GM06990 (cell line): ENCODE results near the gene GSC2.

Experiments
- DNase-seq: peaks from one replicate; pipeline ENCODE4 v3.0.0-alpha.2; 2011; ENCODE audit not compliant: insufficient read length; ENCODE audit errors: extremely low read depth
- H3K27me3 ChIP-seq: replicated peaks from 2 replicates; pipeline ENCODE4 v1.6.0; 2011; ENCODE audit warnings: low read length; ENCODE audit not compliant: control insufficient read depth, insufficient read depth
- H3K36me3 ChIP-seq: 2 replicates; pipeline ENCODE4 v1.5.1; 2011; ENCODE audit warnings: low read length; ENCODE audit not compliant: control insufficient read depth, insufficient read depth
- H3K4me3 ChIP-seq: replicated peaks from 2 replicates; pipeline ENCODE4 v1.5.1; 2011; ENCODE audit warnings: low read depth, mild to moderate bottlenecking, control low read depth, low read length
- CTCF ChIP-seq: IDR thresholded peaks from 2 replicates; pipeline ENCODE4 v1.5.1; 2011; ENCODE audit warnings: low read length, control low read depth, mild to moderate bottlenecking, inconsistent platforms; ENCODE audit not compliant: insufficient read depth, poor library complexity, severe bottlenecking

Gene GSC2

GRCh38 chr22:19110646-19111045 lies 39.4 kb downstream of the GSC2 start:
- TF ChIP-seq CTCF = no peak
- no peaks in the 10 kb centered on the region for H3K27me3 ChIP-seq
- DNase-seq = no peak
- H3K36me3 ChIP-seq = peaks cover 4% of the 10 kb centered on the region
- no peak overlapping the region for H3K4me3 ChIP-seq

- H3K4me3 ChIP-seq = no peak overlapping the region
- H3K27me3 ChIP-seq = no peaks in the 10 kb centered on the region
- TF ChIP-seq CTCF = no peak
- peaks cover 4% of the 10 kb centered on the region; the same call in 1 of the 2 replicates for H3K36me3 ChIP-seq
- no peak for DNase-seq
Measured at GRCh38 chr22:19110064-19110458, 40.0 kb downstream of the GSC2 start.

- Histone ChIP-seq H3K36me3 (peaks cover 2% of the 10 kb centered on the region; the same call in 1 of the 2 replicates), H3K4me3 (no peak overlapping the region), H3K27me3 (no peaks in the 10 kb centered on the region)
- no peak for TF ChIP-seq CTCF
- DNase-seq = no peak
Measured at GRCh38 chr22:19109198-19110063, 40.7 kb downstream of the GSC2 start.

GRCh38 chr22:19108807-19109197 lies 41.3 kb downstream of the GSC2 start:
- Histone ChIP-seq H3K27me3 (no peaks in the 10 kb centered on the region), H3K36me3 (peaks cover 2% of the 10 kb centered on the region; the same call in 1 of the 2 replicates), H3K4me3 (no peak overlapping the region)
- no peak for DNase-seq
- TF ChIP-seq CTCF = no peak

- Histone ChIP-seq H3K36me3 (peaks cover 2% of the 10 kb centered on the region; the same call in 1 of the 2 replicates), H3K27me3 (no peaks in the 10 kb centered on the region), H3K4me3 (no peak overlapping the region)
- no peak for DNase-seq
- TF ChIP-seq CTCF = no peak
Measured at GRCh38 chr22:19107730-19108074, 42.4 kb downstream of the GSC2 start.
